Suprapubic skin (tissue), 4 donors: ENCODE results near the gene PKM. TPM values are rescaled to one million over a fixed set of nuclear protein-coding genes. Genes with fewer than 3 reads are reported as not detected.

Experiments used
- DNase-seq, 2 donors: peaks; one replicate each; pipeline ENCODE4 v3.0.0-alpha.2; 2019; ENCODE audit warnings: low spot score in 2 of 2
- H3K27ac ChIP-seq: fragments of 200-600 bp; sonication (generic); one replicate; pipeline ENCODE4 v1.5.1; 2019
- H3K27me3 ChIP-seq: fragments of 200-600 bp; sonication (generic); one replicate; pipeline ENCODE4 v1.5.1; 2019
- H3K36me3 ChIP-seq: fragments of 200-600 bp; sonication (generic); one replicate; pipeline ENCODE4 v1.5.1; 2019
- H3K4me1 ChIP-seq: fragments of 200-600 bp; sonication (generic); one replicate; pipeline ENCODE4 v1.5.1; 2019
- H3K4me3 ChIP-seq: fragments of 200-600 bp; sonication (generic); one replicate; pipeline ENCODE4 v1.5.1; 2019; ENCODE audit warnings: mild to moderate bottlenecking
- H3K9me3 ChIP-seq: fragments of 200-600 bp; sonication (generic); one replicate; pipeline ENCODE4 v1.5.1; 2019
- CTCF ChIP-seq, 2 donors: fragments of 200-600 bp in 1 of 2; fragments of 450-650 bp in 1 of 2; sonication (generic) in 1 of 2; IDR thresholded peaks; one replicate each; pipeline ENCODE4 v1.5.1; 2016 to 2019; ENCODE audit warnings: antibody characterized with exemption in 2 of 2, mild to moderate bottlenecking in 1 of 2, moderate library complexity in 1 of 2
- EP300 ChIP-seq: sonication (generic); formaldehyde crosslinking; IDR thresholded peaks from one replicate; pipeline ENCODE4 v1.6.1; 2017; ENCODE audit warnings: antibody characterized with exemption
- POLR2A ChIP-seq, 2 donors: fragments of 450-650 bp; IDR thresholded peaks; one replicate each; pipeline ENCODE4 v1.6.1; 2017; ENCODE audit warnings: antibody characterized with exemption in 2 of 2, mild to moderate bottlenecking in 2 of 2, moderate library complexity in 2 of 2
- POLR2AphosphoS5 ChIP-seq, 3 donors: sonication (generic); formaldehyde crosslinking; IDR thresholded peaks; one replicate each; pipeline ENCODE4 v1.6.1; 2017; ENCODE audit warnings: antibody characterized with exemption in 3 of 3
- WGBS: methylation state at CpG from one replicate; pipeline ENCODE4 v1.1.5; 2018; 5-methylcytosine and 5-hydroxymethylcytosine counted together
- total RNA-seq, 4 donors: library from RNA; depleted of rRNA; stranded (reverse); fragments of >200 nt; gene quantifications; one replicate each; pipeline ENCODE4 v1.1.0, GENCODE V29; 2016

PKM gene
- total RNA-seq, 4 donors from 2014 or later = 294 to 522 (median 411) TPM

- Histone ChIP-seq H3K27ac (no peak overlapping the region), H3K9me3 (no peaks in the 10 kb centered on the region), H3K4me3 (no peak overlapping the region), H3K4me1 (peaks cover 3% of the 10 kb centered on the region), H3K27me3 (no peaks in the 10 kb centered on the region), H3K36me3 (peaks cover 89% of the 10 kb centered on the region)
- no peak for TF ChIP-seq CTCF (IDR thresholded peaks at IDR 0.05)
- no peak for TF ChIP-seq POLR2AphosphoS5 (IDR thresholded peaks at IDR 0.05)
- TF ChIP-seq EP300 = no peak
- TF ChIP-seq POLR2A (IDR thresholded peaks at IDR 0.05) = no peak
- WGBS = 92% methylated on average over 5 of the region's 5 CpGs
- no peak for DNase-seq
Observed at GRCh38 chr15:72265031-72265430, 34.0 kb upstream of the PKM start.

- TF ChIP-seq CTCF (IDR thresholded peaks at IDR 0.05) (no peak), EP300 (no peak), POLR2A (IDR thresholded peaks at IDR 0.05) (no peak), POLR2AphosphoS5 (IDR thresholded peaks at IDR 0.05) (no peak)
- WGBS = 96% methylated on average over 10 of the region's 10 CpGs
- no peaks in the 10 kb centered on the region for H3K27me3 ChIP-seq
- H3K27ac ChIP-seq = no peak overlapping the region
- no peak for DNase-seq
- no peak overlapping the region for H3K4me3 ChIP-seq
- no peaks in the 10 kb centered on the region for H3K4me1 ChIP-seq
- H3K9me3 ChIP-seq = no peaks in the 10 kb centered on the region
- peaks cover 93% of the 10 kb centered on the region for H3K36me3 ChIP-seq
Observed at GRCh38 chr15:72252663-72253299, 21.8 kb upstream of the PKM start.

GRCh38 chr15:72249142-72249810, 18.3 kb upstream of the PKM start:
- TF ChIP-seq CTCF (IDR thresholded peaks at IDR 0.05) (no peak), EP300 (no peak), POLR2A (IDR thresholded peaks at IDR 0.05) (no peak), POLR2AphosphoS5 (IDR thresholded peaks at IDR 0.05) (no peak)
- H3K27ac ChIP-seq = no peak overlapping the region
- H3K9me3 ChIP-seq = no peaks in the 10 kb centered on the region
- DNase-seq = no peak
- no peaks in the 10 kb centered on the region for H3K27me3 ChIP-seq
- peaks cover 85% of the 10 kb centered on the region for H3K36me3 ChIP-seq
- no peak overlapping the region for H3K4me3 ChIP-seq
- 82% methylated on average over 3 of the region's 3 CpGs for WGBS
- H3K4me1 ChIP-seq = no peaks in the 10 kb centered on the region

DNA sequence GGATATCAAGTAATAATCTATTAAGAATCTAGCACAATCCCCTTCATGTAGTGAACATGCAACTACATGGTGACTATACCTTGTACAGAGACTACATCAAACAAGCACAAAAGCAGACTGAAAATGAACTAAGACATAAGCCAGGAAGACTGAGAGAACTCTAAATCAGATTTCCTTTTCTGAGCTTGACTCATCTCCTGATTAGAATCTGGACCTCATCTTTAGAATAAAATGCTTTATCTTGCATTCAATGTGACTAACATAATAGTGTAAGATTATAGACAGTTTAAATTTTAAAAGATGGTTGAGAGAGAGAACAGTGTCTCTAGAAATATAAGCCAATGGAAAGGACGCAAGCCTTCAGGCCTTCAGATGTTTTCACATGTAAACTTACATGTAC, 17.5 kb upstream of the PKM start:
- TF ChIP-seq POLR2AphosphoS5 (IDR thresholded peaks at IDR 0.05) = no peak
- TF ChIP-seq CTCF (IDR thresholded peaks at IDR 0.05) = no peak
- no peak for TF ChIP-seq EP300
- no peak for TF ChIP-seq POLR2A (IDR thresholded peaks at IDR 0.05)

DNA sequence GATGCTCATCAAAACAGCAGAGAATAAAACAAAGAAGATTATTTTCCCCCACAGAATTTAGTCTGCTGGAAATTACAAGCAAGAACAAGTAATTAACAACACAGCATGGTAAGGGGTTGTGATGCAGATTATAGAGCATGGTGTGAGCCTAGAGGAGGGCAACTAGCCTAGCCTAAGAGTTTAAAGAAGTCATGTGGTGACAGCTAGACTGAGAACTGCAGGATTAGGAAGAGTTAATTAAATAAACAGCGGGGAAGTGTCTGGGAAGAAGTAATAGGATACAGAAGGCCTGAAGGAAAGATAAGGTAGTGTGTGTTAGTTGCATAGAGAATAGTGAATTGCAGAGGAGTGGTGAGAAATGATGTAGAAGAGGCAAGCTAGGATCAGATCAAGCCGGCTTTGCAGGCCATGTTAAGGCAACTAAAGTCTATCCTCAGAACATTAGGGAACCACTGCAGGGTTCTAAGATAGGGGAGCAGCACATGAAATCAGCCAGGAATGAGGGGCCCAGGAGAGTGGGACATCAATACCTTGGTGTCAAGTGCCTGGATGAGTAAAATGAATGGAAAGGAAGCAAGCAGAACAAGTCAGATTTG, 11.9 kb upstream of the PKM start:
- no peak for TF ChIP-seq POLR2AphosphoS5 (IDR thresholded peaks at IDR 0.05)
- TF ChIP-seq CTCF (IDR thresholded peaks at IDR 0.05) = no peak
- TF ChIP-seq EP300 = no peak
- TF ChIP-seq POLR2A (IDR thresholded peaks at IDR 0.05) = no peak
- no peak overlapping the region for H3K4me3 ChIP-seq
- DNase-seq = no peak
- no peak overlapping the region for H3K27ac ChIP-seq
- no peaks in the 10 kb centered on the region for H3K27me3 ChIP-seq
- H3K4me1 ChIP-seq = peaks cover 5% of the 10 kb centered on the region
- H3K36me3 ChIP-seq = peaks cover 79% of the 10 kb centered on the region
- 67% methylated on average over 2 of the region's 2 CpGs for WGBS
- H3K9me3 ChIP-seq = no peaks in the 10 kb centered on the region

More for the DNA sequence above, 17.5 kb upstream of the PKM start:
- H3K36me3 ChIP-seq = peaks cover 85% of the 10 kb centered on the region
- H3K4me3 ChIP-seq = no peak overlapping the region
- WGBS = 92% methylated on average over 1 of the region's 1 CpG
- no peak for DNase-seq
- no peak overlapping the region for H3K27ac ChIP-seq
- no peaks in the 10 kb centered on the region for H3K9me3 ChIP-seq
- H3K4me1 ChIP-seq = no peaks in the 10 kb centered on the region
- no peaks in the 10 kb centered on the region for H3K27me3 ChIP-seq
